Dendritic cell treated with granulocyte-macrophage colony-stimulating factor and Interleukin-4, amounts not matched to agents 40 ng/mL and 50 ng/mL, for 4 days (primary cell): ENCODE results near the gene IGSF21.

Experiments
- H3K27ac Mint-ChIP-seq: one replicate; pipeline ENCODE4 v1.8.0; 2022; ENCODE audit warnings: mild to moderate bottlenecking, mixed read lengths
- H3K27me3 Mint-ChIP-seq: one replicate; pipeline ENCODE4 v1.8.0; 2022; ENCODE audit warnings: mild to moderate bottlenecking, mixed read lengths
- H3K36me3 Mint-ChIP-seq: one replicate; pipeline ENCODE4 v1.8.0; 2022; ENCODE audit warnings: low read depth, mixed read lengths
- H3K4me1 Mint-ChIP-seq: one replicate; pipeline ENCODE4 v1.8.0; 2022; ENCODE audit warnings: low read depth, mixed read lengths
- H3K4me3 Mint-ChIP-seq: one replicate; pipeline ENCODE4 v1.8.0; 2022; ENCODE audit warnings: mild to moderate bottlenecking, moderate library complexity, mixed read lengths
- H3K9me3 Mint-ChIP-seq: one replicate; pipeline ENCODE4 v1.8.0; 2022; ENCODE audit warnings: mixed read lengths
- intact Hi-C: fragments of 100-400 bp; cut with micrococcal nuclease; formaldehyde crosslinking; loops from one replicate; pipeline ENCODE4 v1.15.0; 2022

IGSF21 gene

GRCh38 chr1:18118078-18118477, 10.5 kb downstream of the IGSF21 start:
- H3K4me1 Mint-ChIP-seq: no peaks in the 10 kb centered on the region

GRCh38 chr1:18118491-18118890, 10.9 kb downstream of the IGSF21 start:
- intact Hi-C loops: no loop called here
- no peaks in the 10 kb centered on the region for H3K36me3 Mint-ChIP-seq
- H3K27ac Mint-ChIP-seq: peak overlapping the region; percentile 35
- no peaks in the 10 kb centered on the region for H3K4me1 Mint-ChIP-seq
- no peaks in the 10 kb centered on the region for H3K9me3 Mint-ChIP-seq
- H3K27me3 Mint-ChIP-seq: peaks cover 45% of the 10 kb centered on the region
- no peak overlapping the region for H3K4me3 Mint-ChIP-seq

More at GRCh38 chr1:18118078-18118477, 10.5 kb downstream of the IGSF21 start:
- no peaks in the 10 kb centered on the region for H3K9me3 Mint-ChIP-seq
- no peaks in the 10 kb centered on the region for H3K36me3 Mint-ChIP-seq
- intact Hi-C loops: no loop called here
- H3K27me3 Mint-ChIP-seq: peaks cover 47% of the 10 kb centered on the region
- no peak overlapping the region for H3K4me3 Mint-ChIP-seq
- H3K27ac Mint-ChIP-seq: peak overlapping the region; percentile 35

GRCh38 chr1:18119289-18119688, 11.7 kb downstream of the IGSF21 start:
- Mint-ChIP-seq H3K27ac (no peak overlapping the region), H3K4me1 (no peaks in the 10 kb centered on the region), H3K27me3 (peaks cover 41% of the 10 kb centered on the region), H3K36me3 (no peaks in the 10 kb centered on the region), H3K9me3 (no peaks in the 10 kb centered on the region), H3K4me3 (no peak overlapping the region)
- intact Hi-C loops: no loop called here

- intact Hi-C loops: no loop called here
- H3K27me3 Mint-ChIP-seq: peaks cover 40% of the 10 kb centered on the region
Observed at GRCh38 chr1:18119771-18120377, 12.3 kb downstream of the IGSF21 start.

GRCh38 chr1:18120638-18121037, 13.0 kb downstream of the IGSF21 start:
- Mint-ChIP-seq H3K4me1 (no peaks in the 10 kb centered on the region), H3K4me3 (no peak overlapping the region), H3K27ac (no peak overlapping the region), H3K9me3 (no peaks in the 10 kb centered on the region), H3K36me3 (no peaks in the 10 kb centered on the region), H3K27me3 (peaks cover 32% of the 10 kb centered on the region)
- intact Hi-C loops: no loop called here

More at GRCh38 chr1:18119771-18120377, 12.3 kb downstream of the IGSF21 start:
- Mint-ChIP-seq H3K4me3 (no peak overlapping the region), H3K27ac (no peak overlapping the region), H3K4me1 (no peaks in the 10 kb centered on the region), H3K36me3 (no peaks in the 10 kb centered on the region), H3K9me3 (no peaks in the 10 kb centered on the region)

GRCh38 chr1:18121072-18121820, 13.6 kb downstream of the IGSF21 start:
- H3K4me3 Mint-ChIP-seq: no peak overlapping the region
- no peaks in the 10 kb centered on the region for H3K9me3 Mint-ChIP-seq
- H3K36me3 Mint-ChIP-seq: no peaks in the 10 kb centered on the region
- H3K27ac Mint-ChIP-seq: no peak overlapping the region
- intact Hi-C loops: no loop called here
- H3K27me3 Mint-ChIP-seq: peaks cover 32% of the 10 kb centered on the region
- peaks cover 3% of the 10 kb centered on the region for H3K4me1 Mint-ChIP-seq

GRCh38 chr1:18123467-18123992, 15.9 kb downstream of the IGSF21 start:
- Mint-ChIP-seq H3K36me3 (no peaks in the 10 kb centered on the region), H3K27ac (no peak overlapping the region), H3K9me3 (no peaks in the 10 kb centered on the region), H3K4me1 (peaks cover 5% of the 10 kb centered on the region), H3K27me3 (peaks cover 22% of the 10 kb centered on the region), H3K4me3 (no peak overlapping the region)
- intact Hi-C loops: no loop called here

- peaks cover 19% of the 10 kb centered on the region for H3K27me3 Mint-ChIP-seq
- no peaks in the 10 kb centered on the region for H3K36me3 Mint-ChIP-seq
- intact Hi-C loops: no loop called here
- no peaks in the 10 kb centered on the region for H3K9me3 Mint-ChIP-seq
- H3K4me1 Mint-ChIP-seq: peaks cover 5% of the 10 kb centered on the region
- H3K27ac Mint-ChIP-seq: no peak overlapping the region
- no peak overlapping the region for H3K4me3 Mint-ChIP-seq
Observed at GRCh38 chr1:18124977-18125376, 17.4 kb downstream of the IGSF21 start.

- H3K27ac Mint-ChIP-seq: no peak overlapping the region
- no peaks in the 10 kb centered on the region for H3K36me3 Mint-ChIP-seq
- H3K27me3 Mint-ChIP-seq: peaks cover 16% of the 10 kb centered on the region
- H3K9me3 Mint-ChIP-seq: no peaks in the 10 kb centered on the region
- no peak overlapping the region for H3K4me3 Mint-ChIP-seq
- intact Hi-C loops: no loop called here
- peaks cover 5% of the 10 kb centered on the region for H3K4me1 Mint-ChIP-seq
Observed at GRCh38 chr1:18126616-18127015, 19.0 kb downstream of the IGSF21 start.

GRCh38 chr1:18128298-18128697, 20.7 kb downstream of the IGSF21 start:
- H3K4me1 Mint-ChIP-seq: peaks cover 5% of the 10 kb centered on the region
- H3K9me3 Mint-ChIP-seq: no peaks in the 10 kb centered on the region
- intact Hi-C loops: no loop called here
- no peak overlapping the region for H3K4me3 Mint-ChIP-seq
- no peaks in the 10 kb centered on the region for H3K36me3 Mint-ChIP-seq
- peaks cover 19% of the 10 kb centered on the region for H3K27me3 Mint-ChIP-seq
- no peak overlapping the region for H3K27ac Mint-ChIP-seq

GRCh38 chr1:18130356-18130755, 22.8 kb downstream of the IGSF21 start:
- H3K4me3 Mint-ChIP-seq: no peak overlapping the region

GRCh38 chr1:18132022-18132710, 24.6 kb downstream of the IGSF21 start:
- Mint-ChIP-seq H3K27ac (no peak overlapping the region), H3K9me3 (no peaks in the 10 kb centered on the region), H3K4me1 (no peaks in the 10 kb centered on the region), H3K27me3 (peaks cover 23% of the 10 kb centered on the region), H3K4me3 (no peak overlapping the region), H3K36me3 (no peaks in the 10 kb centered on the region)
- intact Hi-C loops: no loop called here

More at GRCh38 chr1:18130356-18130755, 22.8 kb downstream of the IGSF21 start:
- intact Hi-C loops: no loop called here
- Mint-ChIP-seq H3K9me3 (no peaks in the 10 kb centered on the region), H3K4me1 (peaks cover 5% of the 10 kb centered on the region), H3K27ac (no peak overlapping the region), H3K36me3 (no peaks in the 10 kb centered on the region), H3K27me3 (peaks cover 29% of the 10 kb centered on the region)

GRCh38 chr1:18132711-18133541, 25.3 kb downstream of the IGSF21 start:
- Mint-ChIP-seq H3K4me1 (no peaks in the 10 kb centered on the region), H3K36me3 (no peaks in the 10 kb centered on the region), H3K27ac (no peak overlapping the region), H3K9me3 (no peaks in the 10 kb centered on the region), H3K27me3 (peaks cover 23% of the 10 kb centered on the region), H3K4me3 (no peak overlapping the region)
- intact Hi-C loops: no loop called here
